ENCODE data around the gene RUFY1.
"Not testable (repeated sequence)": the region's sequence is repeated elsewhere in the genome, so short reads cannot be mapped to it uniquely, and the experiment has no call there.

Gene RUFY1

GRCh38 chr5:179509845-179510244 lies 40.5 kb upstream of the RUFY1 start:
- no peak overlapping the region for H3K9ac ChIP-seq (ENCODE audit: low read length)
- H3K4me1 ChIP-seq (ENCODE audit: insufficient read depth, low read length, severe bottlenecking), result peaks cover 11% of the 10 kb centered on the region
- no peaks in the 10 kb centered on the region for H3K36me3 ChIP-seq (ENCODE audit: insufficient read depth, low read length)
- no peaks in the 10 kb centered on the region for H3K27me3 ChIP-seq (ENCODE audit: insufficient read depth, low read length)
- H3K4me3 ChIP-seq (ENCODE audit: low read depth, low read length, poor library complexity, severe bottlenecking), result no peak overlapping the region
- no peak overlapping the region for H3K4me2 ChIP-seq (ENCODE audit: low read length)
- no peak overlapping the region for H2AFZ ChIP-seq (ENCODE audit: low read length)
- H3K79me2 ChIP-seq (ENCODE audit: insufficient read depth, low read length), result no peaks in the 10 kb centered on the region
- no peaks in the 10 kb centered on the region for H4K20me1 ChIP-seq (ENCODE audit: insufficient read depth, low read length)
- H3F3A ChIP-seq (ENCODE audit: insufficient read depth, low read length), result no peaks in the 10 kb centered on the region
- no peaks in the 10 kb centered on the region for H3K9me3 ChIP-seq (ENCODE audit: low read length)
- TF ChIP-seq, protein P1, sequence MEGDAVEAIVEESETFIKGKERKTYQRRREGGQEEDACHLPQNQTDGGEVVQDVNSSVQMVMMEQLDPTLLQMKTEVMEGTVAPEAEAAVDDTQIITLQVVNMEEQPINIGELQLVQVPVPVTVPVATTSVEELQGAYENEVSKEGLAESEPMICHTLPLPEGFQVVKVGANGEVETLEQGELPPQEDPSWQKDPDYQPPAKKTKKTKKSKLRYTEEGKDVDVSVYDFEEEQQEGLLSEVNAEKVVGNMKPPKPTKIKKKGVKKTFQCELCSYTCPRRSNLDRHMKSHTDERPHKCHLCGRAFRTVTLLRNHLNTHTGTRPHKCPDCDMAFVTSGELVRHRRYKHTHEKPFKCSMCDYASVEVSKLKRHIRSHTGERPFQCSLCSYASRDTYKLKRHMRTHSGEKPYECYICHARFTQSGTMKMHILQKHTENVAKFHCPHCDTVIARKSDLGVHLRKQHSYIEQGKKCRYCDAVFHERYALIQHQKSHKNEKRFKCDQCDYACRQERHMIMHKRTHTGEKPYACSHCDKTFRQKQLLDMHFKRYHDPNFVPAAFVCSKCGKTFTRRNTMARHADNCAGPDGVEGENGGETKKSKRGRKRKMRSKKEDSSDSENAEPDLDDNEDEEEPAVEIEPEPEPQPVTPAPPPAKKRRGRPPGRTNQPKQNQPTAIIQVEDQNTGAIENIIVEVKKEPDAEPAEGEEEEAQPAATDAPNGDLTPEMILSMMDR (IDR thresholded peaks at IDR 0.05; ENCODE audit: low read length), result no peak
- no peak for TF ChIP-seq EZH2 (IDR thresholded peaks at IDR 0.05; ENCODE audit: borderline replicate concordance, low read length)
- no peak overlapping the region for H3K27ac ChIP-seq (ENCODE audit: low read depth, low read length, poor library complexity, severe bottlenecking)
- no peaks in the 10 kb centered on the region for H3K9me2 ChIP-seq (ENCODE audit: low read depth, low read length)

- Histone ChIP-seq H3K27ac (ENCODE audit: low read depth, low read length, poor library complexity, severe bottlenecking) (no peak overlapping the region), H3K4me1 (ENCODE audit: insufficient read depth, low read length, severe bottlenecking) (peaks cover 11% of the 10 kb centered on the region), H3F3A (ENCODE audit: insufficient read depth, low read length) (no peaks in the 10 kb centered on the region), H3K27me3 (ENCODE audit: insufficient read depth, low read length) (no peaks in the 10 kb centered on the region), H3K9me3 (ENCODE audit: low read length) (no peaks in the 10 kb centered on the region), H3K9me2 (ENCODE audit: low read depth, low read length) (no peaks in the 10 kb centered on the region), H3K4me2 (ENCODE audit: low read length) (no peak overlapping the region), H3K36me3 (ENCODE audit: insufficient read depth, low read length) (no peaks in the 10 kb centered on the region), H4K20me1 (ENCODE audit: insufficient read depth, low read length) (no peaks in the 10 kb centered on the region), H3K4me3 (ENCODE audit: low read depth, low read length, poor library complexity, severe bottlenecking) (no peak overlapping the region), H2AFZ (ENCODE audit: low read length) (no peak overlapping the region), H3K9ac (ENCODE audit: low read length) (no peak overlapping the region), H3K79me2 (ENCODE audit: insufficient read depth, low read length) (no peaks in the 10 kb centered on the region)
- TF ChIP-seq, protein P1 (IDR thresholded peaks at IDR 0.05; ENCODE audit: low read length), result no peak
- no peak for TF ChIP-seq EZH2 (IDR thresholded peaks at IDR 0.05; ENCODE audit: borderline replicate concordance, low read length)
These were observed 37.8 kb upstream of the RUFY1 start for GRCh38 chr5:179512452-179513000.

GRCh38 chr5:179515501-179515900 lies 34.9 kb upstream of the RUFY1 start:
- not testable (repeated sequence) for H3K9me2 ChIP-seq (ENCODE audit: low read depth, low read length); H3K27ac ChIP-seq (ENCODE audit: low read depth, low read length, poor library complexity, severe bottlenecking); H3K36me3 ChIP-seq (ENCODE audit: insufficient read depth, low read length); H3K9me3 ChIP-seq (ENCODE audit: low read length); H3K27me3 ChIP-seq (ENCODE audit: insufficient read depth, low read length); H4K20me1 ChIP-seq (ENCODE audit: insufficient read depth, low read length); H2AFZ ChIP-seq (ENCODE audit: low read length); H3F3A ChIP-seq (ENCODE audit: insufficient read depth, low read length); H3K79me2 ChIP-seq (ENCODE audit: insufficient read depth, low read length); H3K9ac ChIP-seq (ENCODE audit: low read length); H3K4me3 ChIP-seq (ENCODE audit: low read depth, low read length, poor library complexity, severe bottlenecking); H3K4me2 ChIP-seq (ENCODE audit: low read length)
- peaks cover 14% of the 10 kb centered on the region for H3K4me1 ChIP-seq (ENCODE audit: insufficient read depth, low read length, severe bottlenecking)

DNA sequence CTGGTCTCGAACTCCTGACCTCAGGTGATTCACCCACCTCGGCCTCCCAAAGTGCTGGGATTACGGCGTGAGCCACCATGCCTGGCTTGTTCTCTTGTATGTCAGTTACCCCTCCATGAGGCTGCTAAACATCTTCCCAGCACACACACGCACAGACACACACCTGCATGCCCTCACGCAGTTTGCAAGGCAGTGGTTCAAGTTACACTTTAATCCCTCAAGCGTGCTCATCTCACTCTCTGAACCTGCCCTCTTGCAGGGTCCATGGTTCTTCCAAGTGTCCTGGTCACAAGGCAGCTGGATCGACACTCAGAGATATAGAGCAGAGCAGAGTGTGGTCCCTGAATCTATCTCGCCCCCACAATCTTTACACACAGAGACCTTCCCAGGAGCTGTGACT lies 34.1 kb upstream of the RUFY1 start:
- no peak overlapping the region for H3K4me2 ChIP-seq (ENCODE audit: low read length)
- H3K79me2 ChIP-seq (ENCODE audit: insufficient read depth, low read length), result no peaks in the 10 kb centered on the region
- H3K36me3 ChIP-seq (ENCODE audit: insufficient read depth, low read length), result no peaks in the 10 kb centered on the region
- H3K27me3 ChIP-seq (ENCODE audit: insufficient read depth, low read length), result no peaks in the 10 kb centered on the region
- no peaks in the 10 kb centered on the region for H3F3A ChIP-seq (ENCODE audit: insufficient read depth, low read length)
- no peaks in the 10 kb centered on the region for H3K9me2 ChIP-seq (ENCODE audit: low read depth, low read length)
- H3K9ac ChIP-seq (ENCODE audit: low read length), result no peak overlapping the region
- TF ChIP-seq, protein P1 (IDR thresholded peaks at IDR 0.05; ENCODE audit: low read length), result no peak
- TF ChIP-seq EZH2 (IDR thresholded peaks at IDR 0.05; ENCODE audit: borderline replicate concordance, low read length), result no peak
- H3K4me3 ChIP-seq (ENCODE audit: low read depth, low read length, poor library complexity, severe bottlenecking), result no peak overlapping the region
- H3K27ac ChIP-seq (ENCODE audit: low read depth, low read length, poor library complexity, severe bottlenecking), result no peak overlapping the region
- H3K4me1 ChIP-seq (ENCODE audit: insufficient read depth, low read length, severe bottlenecking), result peaks cover 14% of the 10 kb centered on the region
- H3K9me3 ChIP-seq (ENCODE audit: low read length), result no peaks in the 10 kb centered on the region
- H2AFZ ChIP-seq (ENCODE audit: low read length), result no peak overlapping the region
- H4K20me1 ChIP-seq (ENCODE audit: insufficient read depth, low read length), result no peaks in the 10 kb centered on the region

DNA sequence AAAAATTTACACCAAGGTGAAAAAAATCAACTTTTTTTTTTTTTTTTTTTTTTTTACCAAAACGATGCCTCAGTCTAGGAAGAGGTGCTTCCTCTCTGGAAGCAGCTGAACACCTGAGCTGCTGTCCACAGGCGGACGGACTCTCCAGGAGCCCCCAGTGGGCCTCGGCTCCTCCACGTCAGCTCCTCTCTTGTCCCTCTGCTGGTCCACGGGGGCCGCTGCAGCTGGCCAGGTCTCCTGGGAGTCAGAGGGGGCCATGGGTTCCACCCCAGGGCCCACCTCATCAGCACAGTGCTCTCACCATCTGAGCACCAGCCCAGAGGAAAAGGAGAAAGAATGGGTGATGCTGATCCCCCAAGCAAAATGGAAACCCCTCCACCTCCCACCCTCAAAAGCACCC lies 32.6 kb upstream of the RUFY1 start:
- H3K9me3 ChIP-seq (ENCODE audit: low read length); H2AFZ ChIP-seq (ENCODE audit: low read length); H3K27me3 ChIP-seq (ENCODE audit: insufficient read depth, low read length); H3K4me3 ChIP-seq (ENCODE audit: low read depth, low read length, poor library complexity, severe bottlenecking); H3K9me2 ChIP-seq (ENCODE audit: low read depth, low read length); H3K27ac ChIP-seq (ENCODE audit: low read depth, low read length, poor library complexity, severe bottlenecking); H3F3A ChIP-seq (ENCODE audit: insufficient read depth, low read length); H4K20me1 ChIP-seq (ENCODE audit: insufficient read depth, low read length); H3K4me2 ChIP-seq (ENCODE audit: low read length); H3K79me2 ChIP-seq (ENCODE audit: insufficient read depth, low read length); H3K36me3 ChIP-seq (ENCODE audit: insufficient read depth, low read length); H3K9ac ChIP-seq (ENCODE audit: low read length): not testable (repeated sequence)
- peaks cover 14% of the 10 kb centered on the region for H3K4me1 ChIP-seq (ENCODE audit: insufficient read depth, low read length, severe bottlenecking)

Measured in OCI-LY1 (cell line).